Esophagus muscularis mucosa (tissue), 3 donors: ENCODE results near the gene RYR2.

Experiments
- CTCF ChIP-seq, 3 experiments: fragments of 200-600 bp in 2 of 3; fragments of 450-650 bp in 1 of 3; sonication (generic) in 2 of 3; IDR thresholded peaks; one replicate each; pipeline ENCODE4 v1.5.1; 2017 to 2019; ENCODE audit warnings: antibody characterized with exemption in 3 of 3, mild to moderate bottlenecking in 2 of 3, moderate library complexity in 1 of 3
- POLR2A ChIP-seq: fragments of 450-650 bp; IDR thresholded peaks from one replicate; pipeline ENCODE4 v1.6.1; 2017; ENCODE audit warnings: antibody characterized with exemption, moderate library complexity, mild to moderate bottlenecking, low read depth

- TF ChIP-seq CTCF (IDR thresholded peaks at IDR 0.05) (no peak), POLR2A (no peak)
These were observed 163.5 kb downstream of the RYR2 start for GRCh38 chr1:237205400-237206064.
